ENCODE data around the gene ZNF324B. TPM values are rescaled to one million over a fixed set of nuclear protein-coding genes. Genes with fewer than 3 reads are reported as not detected.
"Not testable (repeated sequence)": the region's sequence is repeated elsewhere in the genome, so short reads cannot be mapped to it uniquely, and the experiment has no call there.

Gene ZNF324B
- total RNA-seq, 1 donor from 2014 or later, result 6.3 TPM

GRCh38 chr19:58429745-58430144, 21.7 kb upstream of the ZNF324B start:
- no peak for DNase-seq (ENCODE audit: low spot score)
- Mint-ChIP-seq H3K9me3 (ENCODE audit: low read depth) (peaks cover 61% of the 10 kb centered on the region), H3K27ac (ENCODE audit: unreplicated experiment) (no peak overlapping the region), H3K36me3 (ENCODE audit: low read depth) (peaks cover 35% of the 10 kb centered on the region), H3K4me1 (ENCODE audit: low read depth) (no peaks in the 10 kb centered on the region), H3K27me3 (ENCODE audit: low read depth) (no peaks in the 10 kb centered on the region), H3K4me3 (ENCODE audit: unreplicated experiment) (no peak overlapping the region)
- no peak for TF ChIP-seq CTCF (IDR thresholded peaks at IDR 0.05)

- peaks cover 59% of the 10 kb centered on the region for H3K36me3 Mint-ChIP-seq (ENCODE audit: low read depth)
Measured at GRCh38 chr19:58434217-58434616, 17.2 kb upstream of the ZNF324B start.

GRCh38 chr19:58439576-58440554, 11.6 kb upstream of the ZNF324B start, which contains the start of gene ZNF132:
ZNF132 (minus strand) TSS chr19:58440153; CDS start chr19:58439821, 332 bp downstream.
- Mint-ChIP-seq H3K36me3 (ENCODE audit: low read depth) (peaks cover 31% of the 10 kb centered on the region), H3K9me3 (ENCODE audit: low read depth) (peaks cover 33% of the 10 kb centered on the region), H3K27ac (ENCODE audit: unreplicated experiment) (peak within 1 kb of the TSS; percentile 92), H3K4me1 (ENCODE audit: low read depth) (peaks cover 15% of the 10 kb centered on the region), H3K27me3 (ENCODE audit: low read depth) (peaks cover 2% of the 10 kb centered on the region), H3K4me3 (ENCODE audit: unreplicated experiment) (peak within 1 kb of the TSS; percentile 80)
- no peak for DNase-seq (ENCODE audit: low spot score)
- no peak for TF ChIP-seq CTCF (IDR thresholded peaks at IDR 0.05)

More at GRCh38 chr19:58434217-58434616, 17.2 kb upstream of the ZNF324B start:
- Mint-ChIP-seq H3K9me3 (ENCODE audit: low read depth) (peaks cover 64% of the 10 kb centered on the region), H3K27me3 (ENCODE audit: low read depth) (no peaks in the 10 kb centered on the region), H3K4me1 (ENCODE audit: low read depth) (peaks cover 3% of the 10 kb centered on the region), H3K4me3 (ENCODE audit: unreplicated experiment) (no peak overlapping the region), H3K27ac (ENCODE audit: unreplicated experiment) (no peak overlapping the region)
- TF ChIP-seq CTCF (IDR thresholded peaks at IDR 0.05), result no peak
- DNase-seq (ENCODE audit: low spot score), result no peak

- no peak for TF ChIP-seq CTCF (IDR thresholded peaks at IDR 0.05)
- H3K4me1 Mint-ChIP-seq (ENCODE audit: low read depth), result peaks cover 15% of the 10 kb centered on the region
- no peak for DNase-seq (ENCODE audit: low spot score)
- peaks cover 2% of the 10 kb centered on the region for H3K27me3 Mint-ChIP-seq (ENCODE audit: low read depth)
- peaks cover 24% of the 10 kb centered on the region for H3K36me3 Mint-ChIP-seq (ENCODE audit: low read depth)
- peak overlapping the region; percentile 80 for H3K4me3 Mint-ChIP-seq (ENCODE audit: unreplicated experiment)
- H3K9me3 Mint-ChIP-seq (ENCODE audit: low read depth), result peaks cover 28% of the 10 kb centered on the region
- H3K27ac Mint-ChIP-seq (ENCODE audit: unreplicated experiment), result peak overlapping the region; percentile 92
Measured at GRCh38 chr19:58440556-58440955, 10.9 kb upstream of the ZNF324B start.

- H3K27me3 Mint-ChIP-seq (ENCODE audit: low read depth); DNase-seq (ENCODE audit: low spot score); H3K36me3 Mint-ChIP-seq (ENCODE audit: low read depth); H3K4me3 Mint-ChIP-seq (ENCODE audit: unreplicated experiment); H3K27ac Mint-ChIP-seq (ENCODE audit: unreplicated experiment): not testable (repeated sequence)
- peaks cover 16% of the 10 kb centered on the region for H3K9me3 Mint-ChIP-seq (ENCODE audit: low read depth)
- H3K4me1 Mint-ChIP-seq (ENCODE audit: low read depth), result peaks cover 15% of the 10 kb centered on the region
Measured at GRCh38 chr19:58442986-58443385, 8.4 kb upstream of the ZNF324B start.

- H3K4me3 Mint-ChIP-seq (ENCODE audit: unreplicated experiment); H3K27me3 Mint-ChIP-seq (ENCODE audit: low read depth); H3K27ac Mint-ChIP-seq (ENCODE audit: unreplicated experiment); H3K9me3 Mint-ChIP-seq (ENCODE audit: low read depth); DNase-seq (ENCODE audit: low spot score); H3K36me3 Mint-ChIP-seq (ENCODE audit: low read depth): not testable (repeated sequence)
- H3K4me1 Mint-ChIP-seq (ENCODE audit: low read depth), result peaks cover 17% of the 10 kb centered on the region
Measured at GRCh38 chr19:58448860-58449259, 2.6 kb upstream of the ZNF324B start.

GRCh38 chr19:58449980-58450379, 1.4 kb upstream of the ZNF324B start:
- not testable (repeated sequence) for H3K27me3 Mint-ChIP-seq (ENCODE audit: low read depth)

More at GRCh38 chr19:58449980-58450379, 1.4 kb upstream of the ZNF324B start:
- not testable (repeated sequence) for DNase-seq (ENCODE audit: low spot score); H3K4me3 Mint-ChIP-seq (ENCODE audit: unreplicated experiment); H3K9me3 Mint-ChIP-seq (ENCODE audit: low read depth); H3K36me3 Mint-ChIP-seq (ENCODE audit: low read depth); H3K27ac Mint-ChIP-seq (ENCODE audit: unreplicated experiment)
- peaks cover 17% of the 10 kb centered on the region for H3K4me1 Mint-ChIP-seq (ENCODE audit: low read depth)

Measured in chondrocyte (in vitro differentiated cells).